Peyer's patch (tissue), 4 donors: Measurements from ENCODE around the gene DISC1.

ENCODE experiments used
- POLR2A ChIP-seq, 2 donors: fragments of 450-650 bp; IDR thresholded peaks; one replicate each; pipeline ENCODE4 v1.5.1; 2017; ENCODE audit warnings: antibody characterized with exemption in 2 of 2, mild to moderate bottlenecking in 2 of 2, moderate library complexity in 2 of 2
- TF ChIP-seq, protein P1 (sequence below), 6 experiments: fragments of 450-650 bp in 4 of 6; fragments of 200-600 bp in 2 of 6; sonication (generic) in 1 of 6; IDR thresholded peaks; one replicate each; pipeline ENCODE4 v1.5.1; 2017 to 2019; ENCODE audit warnings: antibody characterized with exemption in 6 of 6, mild to moderate bottlenecking in 3 of 6, moderate library complexity in 1 of 6

DNA sequence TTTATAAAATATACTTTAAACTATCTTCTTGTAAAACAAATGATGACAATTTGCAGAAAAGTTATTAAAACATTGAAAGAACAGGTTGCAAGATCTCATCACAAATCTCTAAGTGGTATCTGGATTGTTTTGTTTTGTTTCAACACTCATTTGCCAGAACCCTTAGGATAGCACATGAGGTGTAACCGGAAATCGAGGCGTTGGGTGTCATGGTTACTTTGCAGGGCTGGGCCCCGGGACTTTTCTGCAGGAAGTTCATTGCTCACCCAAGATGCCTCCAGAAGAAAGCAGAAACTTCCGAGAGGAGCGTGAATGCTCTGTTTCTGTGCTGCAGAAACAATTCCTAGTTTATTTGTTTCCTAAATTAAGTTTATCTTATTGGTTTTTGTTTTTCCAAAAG, 2.5 kb downstream of the DISC1 start:
- TF ChIP-seq, protein P1, sequence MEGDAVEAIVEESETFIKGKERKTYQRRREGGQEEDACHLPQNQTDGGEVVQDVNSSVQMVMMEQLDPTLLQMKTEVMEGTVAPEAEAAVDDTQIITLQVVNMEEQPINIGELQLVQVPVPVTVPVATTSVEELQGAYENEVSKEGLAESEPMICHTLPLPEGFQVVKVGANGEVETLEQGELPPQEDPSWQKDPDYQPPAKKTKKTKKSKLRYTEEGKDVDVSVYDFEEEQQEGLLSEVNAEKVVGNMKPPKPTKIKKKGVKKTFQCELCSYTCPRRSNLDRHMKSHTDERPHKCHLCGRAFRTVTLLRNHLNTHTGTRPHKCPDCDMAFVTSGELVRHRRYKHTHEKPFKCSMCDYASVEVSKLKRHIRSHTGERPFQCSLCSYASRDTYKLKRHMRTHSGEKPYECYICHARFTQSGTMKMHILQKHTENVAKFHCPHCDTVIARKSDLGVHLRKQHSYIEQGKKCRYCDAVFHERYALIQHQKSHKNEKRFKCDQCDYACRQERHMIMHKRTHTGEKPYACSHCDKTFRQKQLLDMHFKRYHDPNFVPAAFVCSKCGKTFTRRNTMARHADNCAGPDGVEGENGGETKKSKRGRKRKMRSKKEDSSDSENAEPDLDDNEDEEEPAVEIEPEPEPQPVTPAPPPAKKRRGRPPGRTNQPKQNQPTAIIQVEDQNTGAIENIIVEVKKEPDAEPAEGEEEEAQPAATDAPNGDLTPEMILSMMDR (IDR thresholded peaks at IDR 0.05), result no peak
- TF ChIP-seq POLR2A (IDR thresholded peaks at IDR 0.05), result no peak
